Measurements from ENCODE around the gene PROSER1.
"Not testable (repeated sequence)": the region's sequence is repeated elsewhere in the genome, so short reads cannot be mapped to it uniquely, and the experiment has no call there.

The PROSER1 gene

GRCh38 chr13:39037880-39038568 lies at the start of gene PROSER1, which contains the start of gene NHLRC3:
Gene PROSER1 (minus strand): TSS chr13:39038089. CDS start chr13:39037242, 847 bp downstream.
Gene NHLRC3 (plus strand): TSS chr13:39038456. CDS start chr13:39038640, 184 bp downstream.
- peak; percentile 70 for DNase-seq

GRCh38 chr13:39086251-39086945 lies 48.5 kb upstream of the PROSER1 start:
- DNase-seq = not testable (repeated sequence)

- no peak for DNase-seq
Observed at GRCh38 chr13:39073983-39074382, 36.1 kb upstream of the PROSER1 start.

GRCh38 chr13:39072842-39073241 lies 35.0 kb upstream of the PROSER1 start:
- DNase-seq = no peak

GRCh38 chr13:39062004-39062403 lies 24.1 kb upstream of the PROSER1 start:
- no peak for DNase-seq

GRCh38 chr13:39058040-39058439 lies 20.2 kb upstream of the PROSER1 start:
- no peak for DNase-seq

- no peak for DNase-seq
Observed at GRCh38 chr13:39056018-39056417, 18.1 kb upstream of the PROSER1 start.

- no peak for DNase-seq
Observed at GRCh38 chr13:39054112-39054511, 16.2 kb upstream of the PROSER1 start.

GRCh38 chr13:39052944-39053343 lies 15.1 kb upstream of the PROSER1 start:
- DNase-seq = no peak

- DNase-seq = no peak
Observed at GRCh38 chr13:39051157-39051556, 13.3 kb upstream of the PROSER1 start.

GRCh38 chr13:39049274-39049673 lies 11.4 kb upstream of the PROSER1 start:
- no peak for DNase-seq

GRCh38 chr13:39048806-39049205 lies 10.9 kb upstream of the PROSER1 start:
- no peak for DNase-seq

- no peak for DNase-seq
Observed at GRCh38 chr13:39047560-39047959, 9.7 kb upstream of the PROSER1 start.

- no peak for DNase-seq
Observed at GRCh38 chr13:39044536-39044935, 6.6 kb upstream of the PROSER1 start.

- DNase-seq = no peak
Observed at GRCh38 chr13:39040206-39040605, 2.3 kb upstream of the PROSER1 start.

- DNase-seq = no peak
Observed at GRCh38 chr13:39039041-39039440, 1.2 kb upstream of the PROSER1 start.

GRCh38 chr13:39038569-39039030 lies 711 bp upstream of the PROSER1 start:
- DNase-seq = no peak

- DNase-seq = no peak
Observed at GRCh38 chr13:39037410-39037879, 444 bp downstream of the PROSER1 start.

GRCh38 chr13:39036212-39036611 lies 1.7 kb downstream of the PROSER1 start:
- DNase-seq = no peak

GRCh38 chr13:39035799-39036198 lies 2.1 kb downstream of the PROSER1 start:
- no peak for DNase-seq

- no peak for DNase-seq
Observed at GRCh38 chr13:39035204-39035603, 2.7 kb downstream of the PROSER1 start.

- no peak for DNase-seq
Observed at GRCh38 chr13:39034085-39034484, 3.8 kb downstream of the PROSER1 start.

GRCh38 chr13:39032150-39032549 lies 5.7 kb downstream of the PROSER1 start:
- DNase-seq = no peak

GRCh38 chr13:39025433-39025839 lies 12.5 kb downstream of the PROSER1 start:
- DNase-seq = no peak
